AG09309 (cell line): ENCODE data around the gene GABBR2.

Source experiments
- DNase-seq: peaks from one replicate; pipeline ENCODE4 v3.0.0-alpha.2; 2010; ENCODE audit warnings: low read depth
- H3K4me3 ChIP-seq: 2 replicates; pipeline ENCODE4 v1.5.1; 2011; ENCODE audit warnings: mild to moderate bottlenecking, low read depth, low read length, moderate library complexity; ENCODE audit not compliant: control insufficient read depth
- CTCF ChIP-seq: IDR thresholded peaks from 2 replicates; pipeline ENCODE4 v1.5.1; 2011; ENCODE audit warnings: mild to moderate bottlenecking, low read depth, low read length, inconsistent platforms; ENCODE audit not compliant: insufficient read depth, control insufficient read depth; ENCODE audit errors: missing control alignments

The GABBR2 gene

GRCh38 chr9:98556511-98556910 is 152.2 kb downstream of the GABBR2 start:
- no peak overlapping the region for H3K4me3 ChIP-seq
- no peak for TF ChIP-seq CTCF
- DNase-seq: no peak

DNA sequence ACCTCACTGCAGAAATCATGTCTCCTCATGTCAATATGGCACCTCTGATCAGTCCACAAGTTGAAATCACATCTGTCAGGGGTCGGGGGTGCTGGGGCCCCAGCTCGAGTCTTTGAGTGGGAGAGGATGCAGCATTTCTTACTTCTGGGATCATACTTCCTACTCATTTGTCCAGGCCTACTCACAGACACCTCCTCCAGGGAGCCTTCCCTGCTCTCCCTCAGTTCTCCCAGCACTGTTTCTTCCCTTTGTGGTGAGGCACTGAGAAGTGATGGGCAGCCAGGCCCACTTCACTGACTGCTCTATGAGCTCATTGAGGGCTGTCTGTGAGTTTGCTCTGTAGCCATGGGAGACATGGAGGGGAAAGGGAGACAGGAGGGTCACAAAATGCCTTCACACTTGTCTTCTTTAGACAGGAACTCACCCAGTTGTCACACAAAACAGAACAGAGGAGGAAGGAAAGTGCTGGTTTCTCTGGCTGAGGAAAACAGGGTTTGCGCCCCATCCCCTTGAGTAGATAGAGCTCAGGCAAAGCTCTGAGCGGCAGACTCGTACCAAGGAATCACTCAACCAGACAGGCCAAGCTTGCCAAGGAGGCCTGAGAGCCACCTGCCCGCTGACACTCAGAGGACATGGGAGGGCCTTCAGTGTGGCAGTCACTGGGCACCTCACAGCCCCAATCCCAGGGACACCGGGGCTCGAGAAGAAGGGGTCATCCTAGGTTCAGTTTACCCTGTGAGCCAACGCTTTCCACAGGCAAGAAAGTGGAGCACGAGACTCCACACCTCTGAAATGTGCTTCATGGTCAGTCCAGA is 152.9 kb downstream of the GABBR2 start:
- no peak for TF ChIP-seq CTCF
- DNase-seq: no peak
- no peak overlapping the region for H3K4me3 ChIP-seq

- H3K4me3 ChIP-seq: no peak overlapping the region
- TF ChIP-seq CTCF: no peak
- DNase-seq: no peak
These were observed 154.0 kb downstream of the GABBR2 start for GRCh38 chr9:98554752-98555151.

DNA sequence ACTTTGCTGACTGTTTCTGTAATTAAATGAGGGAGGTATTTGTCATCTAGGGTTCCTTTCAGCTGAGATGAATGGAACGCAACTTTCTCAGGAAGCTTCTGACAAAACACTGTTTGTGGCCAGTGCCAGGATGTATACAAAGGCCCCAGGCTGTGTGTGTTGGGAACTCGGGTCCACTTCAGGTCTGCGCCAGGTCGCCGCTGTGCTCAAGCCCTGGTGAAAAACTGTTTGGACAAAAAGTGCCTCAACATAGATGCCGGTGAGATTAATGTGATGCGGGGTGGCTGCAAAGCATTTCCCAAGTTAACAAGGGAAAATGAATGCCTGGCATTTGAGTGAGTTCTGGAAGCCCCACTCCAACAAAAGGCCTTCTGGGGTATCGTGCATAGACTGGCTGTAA is 156.4 kb downstream of the GABBR2 start:
- DNase-seq: no peak
- no peak for TF ChIP-seq CTCF
- no peak overlapping the region for H3K4me3 ChIP-seq

- H3K4me3 ChIP-seq: no peak overlapping the region
- TF ChIP-seq CTCF: no peak
- DNase-seq: peak; percentile 39
These were observed 157.0 kb downstream of the GABBR2 start for GRCh38 chr9:98551511-98552286.

DNA sequence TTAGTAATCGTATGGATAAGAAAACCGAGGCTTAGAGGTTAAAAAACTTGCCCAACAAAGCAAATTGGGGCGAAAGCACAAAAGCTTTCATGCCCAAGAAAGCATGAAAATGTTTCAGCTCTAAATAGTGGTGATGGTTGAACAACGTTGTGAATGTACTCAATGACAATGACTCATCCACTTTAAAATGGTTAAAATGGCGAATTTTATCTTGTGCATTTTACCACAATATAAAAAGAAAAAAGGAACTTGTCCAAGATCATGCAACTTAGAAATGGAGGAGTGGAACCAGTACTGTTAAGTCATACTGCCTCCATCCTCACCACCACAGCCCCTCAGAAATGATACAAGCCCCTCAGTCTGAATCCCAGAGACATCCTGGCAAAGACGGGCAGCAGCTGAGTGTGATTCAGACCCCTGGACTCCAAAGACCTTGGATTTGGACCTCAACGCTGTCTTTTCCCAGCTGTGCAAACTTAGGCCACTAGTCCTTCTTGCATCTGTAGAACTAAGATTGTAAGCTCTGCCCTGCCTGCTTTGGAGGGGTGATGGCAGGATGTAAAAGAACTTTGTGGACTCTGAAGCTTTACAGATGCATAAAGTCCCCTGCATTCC is 158.4 kb downstream of the GABBR2 start:
- no peak overlapping the region for H3K4me3 ChIP-seq
- no peak for DNase-seq
- no peak for TF ChIP-seq CTCF
